GM12892 (cell line): ENCODE data around the gene ALPP.

Experiments
- POLR2A ChIP-seq: IDR thresholded peaks from 2 replicates; pipeline ENCODE4 v1.6.1; 2011; ENCODE audit warnings: low read depth, low read length, control low read depth
- POLR2AphosphoS5 ChIP-seq: IDR thresholded peaks from 2 replicates; pipeline ENCODE4 v1.6.1; 2011; ENCODE audit warnings: low read depth, low read length, control low read depth

DNA sequence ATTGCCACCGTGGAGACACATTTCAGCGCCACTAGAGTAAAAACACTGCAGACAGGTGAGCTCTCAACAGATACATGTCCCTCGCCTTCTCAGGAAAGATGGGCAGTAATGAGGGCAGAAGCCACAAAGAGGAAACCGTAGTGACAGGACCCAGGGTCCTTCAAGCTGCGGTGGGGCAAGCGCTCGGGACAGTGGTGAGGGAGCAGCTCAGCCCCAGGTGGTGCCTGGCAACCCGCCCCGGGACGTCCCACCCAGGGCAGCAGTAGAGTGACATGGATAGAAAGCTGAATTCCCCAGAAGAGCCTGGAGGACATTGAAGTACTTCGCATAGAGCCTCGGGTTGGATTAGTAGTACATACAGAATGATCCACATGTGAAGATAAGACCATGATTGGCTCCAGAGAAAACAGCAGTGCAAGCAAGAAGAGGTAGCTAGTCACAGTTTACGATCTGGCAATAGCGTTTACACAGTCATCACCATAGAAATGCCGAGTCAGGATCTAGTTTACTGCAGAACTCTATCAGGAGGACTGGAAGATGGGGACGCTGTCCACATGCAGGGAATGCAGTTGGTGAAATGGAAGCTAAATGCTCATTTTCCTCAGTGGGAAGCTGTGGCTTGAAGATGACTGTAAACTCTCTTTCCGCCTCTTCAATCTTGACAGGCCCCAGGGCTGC lies 37.4 kb upstream of the ALPP start:
- no peak for TF ChIP-seq POLR2A
- TF ChIP-seq POLR2AphosphoS5, result no peak
